HepG2 (cell line): ENCODE results near the gene KIRREL2. TPM values are rescaled to one million over a fixed set of nuclear protein-coding genes. Genes with fewer than 3 reads are reported as not detected.
A peak's percentile ranks its signal among the peaks of the same experiment; 100 is the strongest.

Experiments
- AHDC1 ChIP-seq: sonication (generic); formaldehyde crosslinking; IDR thresholded peaks from 2 replicates; pipeline ENCODE4 v1.5.1; 2020; ENCODE audit warnings: mild to moderate bottlenecking, missing genetic modification reagents, borderline replicate concordance
- AHR ChIP-seq: IDR thresholded peaks from 2 replicates; pipeline ENCODE4 v1.6.1; 2018; ENCODE audit warnings: missing genetic modification reagents, missing compliant biosample characterization
- ATM ChIP-seq: fragments of 450-650 bp; IDR thresholded peaks from 2 replicates; pipeline ENCODE4 v1.7.1; 2017; ENCODE audit warnings: mild to moderate bottlenecking, borderline replicate concordance
- ELF1 ChIP-seq: sonication (generic); formaldehyde crosslinking; IDR thresholded peaks from 2 replicates; pipeline ENCODE4 v1.4.0; 2020; ENCODE audit warnings: missing genetic modification reagents
- ESRRA ChIP-seq: sonication (generic); formaldehyde crosslinking; IDR thresholded peaks from 2 replicates; pipeline ENCODE4 v1.5.1; 2020; ENCODE audit warnings: mild to moderate bottlenecking, low read depth, missing genetic modification reagents
- HOXA5 ChIP-seq: sonication (generic); formaldehyde crosslinking; IDR thresholded peaks from 2 replicates; pipeline ENCODE4 v1.4.0; 2020; ENCODE audit warnings: missing genetic modification reagents
- PAX8 ChIP-seq: sonication (generic); formaldehyde crosslinking; IDR thresholded peaks from 2 replicates; pipeline ENCODE4 v1.8.0; 2022; ENCODE audit warnings: mild to moderate bottlenecking, missing genetic modification reagents, borderline replicate concordance
- RAD51 ChIP-seq: fragments of 450-650 bp; IDR thresholded peaks from 2 replicates; pipeline ENCODE4 v1.6.1; 2016; ENCODE audit warnings: borderline replicate concordance
- RELA ChIP-seq: sonication (generic); formaldehyde crosslinking; IDR thresholded peaks from 2 replicates; pipeline ENCODE4 v1.4.0; 2020; ENCODE audit warnings: missing genetic modification reagents
- RFXAP ChIP-seq: sonication (generic); formaldehyde crosslinking; IDR thresholded peaks from 2 replicates; pipeline ENCODE4 v1.4.0; 2020; ENCODE audit warnings: missing genetic modification reagents, borderline replicate concordance
- SP5 ChIP-seq: IDR thresholded peaks from 2 replicates; pipeline ENCODE4 v1.6.1; 2016; ENCODE audit warnings: low read depth, borderline replicate concordance
- YEATS2 ChIP-seq: sonication (generic); formaldehyde crosslinking; IDR thresholded peaks from 2 replicates; pipeline ENCODE4 v1.4.0; 2020; ENCODE audit warnings: missing genetic modification reagents, borderline replicate concordance
- YEATS4 ChIP-seq: sonication (generic); formaldehyde crosslinking; IDR thresholded peaks from 2 replicates; pipeline ENCODE4 v1.4.0; 2020; ENCODE audit warnings: missing genetic modification reagents, borderline replicate concordance
- ZFYVE20 ChIP-seq: sonication (generic); formaldehyde crosslinking; IDR thresholded peaks from 2 replicates; pipeline ENCODE4 v1.8.0; 2023; ENCODE audit warnings: low read depth, mild to moderate bottlenecking, moderate library complexity, missing genetic modification reagents, borderline replicate concordance
- ZNF816 ChIP-seq: sonication (generic); formaldehyde crosslinking; IDR thresholded peaks from 2 replicates; pipeline ENCODE4 v1.8.0; 2022; ENCODE audit warnings: missing genetic modification reagents, mild to moderate bottlenecking, borderline replicate concordance
- ZNF850 ChIP-seq: sonication (generic); formaldehyde crosslinking; conservative IDR thresholded peaks from 2 replicates; pipeline ENCODE4 v1.9.0; 2021; ENCODE audit warnings: mild to moderate bottlenecking, missing genetic modification reagents
- ZSCAN31 ChIP-seq: sonication (generic); formaldehyde crosslinking; IDR thresholded peaks from 2 replicates; pipeline ENCODE4 v1.5.0; 2020; ENCODE audit warnings: low read depth, mild to moderate bottlenecking, missing genetic modification reagents
- polyA plus RNA-seq, 8 experiments: library from polyadenylated mRNA; depleted of rRNA in 3 of 8; stranded (reverse) in 7 of 8; unstranded in 1 of 8; fragments of >200 nt; fragmentation: Illumina TruSeq in 4 of 8; extraction: Trizol in 4 of 8; gene quantifications; 2 replicates each; pipeline versions ENCODE4 v1.2.1 to v1.2.3, GENCODE V29; 2011 to 2016; ENCODE audit warnings: low read depth in 4 of 8, missing spikeins in 1 of 8, mixed read lengths in 1 of 8; ENCODE audit not compliant: insufficient read depth in 1 of 8
- total RNA-seq, 5 experiments: library from RNA; depleted of rRNA; stranded (reverse); fragments of >200 nt; fragmentation: Illumina TruSeq; extraction: Trizol; gene quantifications; 2 replicates each; pipeline ENCODE4 v1.2.3, GENCODE V29; 2016; ENCODE audit warnings: low read depth in 1 of 5
- TF ChIP-seq, protein P1 (sequence below): sonication (generic); formaldehyde crosslinking; IDR thresholded peaks from 2 replicates; pipeline ENCODE4 v1.8.1; 2023; ENCODE audit warnings: mild to moderate bottlenecking, moderate library complexity, missing genetic modification reagents
- TF ChIP-seq, protein P2 (sequence below): IDR thresholded peaks from 2 replicates; pipeline ENCODE4 v1.6.1; 2016; ENCODE audit warnings: missing biosample characterization, missing genetic modification reagents, low read depth
- TF ChIP-seq, protein P3 (sequence below): sonication (generic); formaldehyde crosslinking; IDR thresholded peaks from 2 replicates; pipeline ENCODE4 v1.5.0; 2020; ENCODE audit warnings: mild to moderate bottlenecking, missing genetic modification reagents, moderate library complexity

Gene KIRREL2
- total and polyA plus RNA-seq, 2 of the 13 experiments (the other 11 are each of a cell fraction or from before 2014, with no cell fraction given): 0.18 to 2.4 TPM

DNA sequence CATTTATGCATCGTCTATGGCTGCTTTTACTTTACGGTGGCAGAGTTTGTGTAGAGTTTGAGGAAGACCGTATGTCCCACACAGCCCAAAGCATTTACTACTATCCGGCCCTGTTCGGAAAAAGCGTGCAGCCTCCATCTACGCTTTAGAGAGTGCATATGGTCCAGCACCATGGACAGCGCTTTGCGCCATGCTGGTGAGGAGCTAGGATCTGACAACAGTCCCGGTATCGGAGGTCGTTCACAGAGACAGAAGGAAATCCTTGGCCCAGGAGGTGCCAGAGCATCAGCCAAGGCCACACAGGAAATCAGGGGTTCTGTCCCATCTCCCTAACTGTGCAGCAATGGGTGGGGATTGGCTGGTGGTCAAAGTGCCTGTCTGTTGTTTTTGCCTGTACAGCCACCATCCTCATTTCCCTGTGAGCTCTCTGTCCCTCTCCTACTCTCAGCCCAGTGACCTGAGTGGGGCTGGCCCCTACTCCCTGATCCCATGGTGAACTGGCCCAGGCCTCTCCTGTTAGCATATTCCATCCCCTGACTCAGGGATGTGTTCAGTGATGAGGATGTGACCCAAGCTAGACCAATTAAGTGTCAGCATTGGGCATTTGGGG, 27.9 kb upstream of the KIRREL2 start (continued):
- TF ChIP-seq AHDC1 (CRISPR knock-in tag): no peak
- TF ChIP-seq ZNF850 (CRISPR knock-in tag): no peak
- TF ChIP-seq, protein P1, sequence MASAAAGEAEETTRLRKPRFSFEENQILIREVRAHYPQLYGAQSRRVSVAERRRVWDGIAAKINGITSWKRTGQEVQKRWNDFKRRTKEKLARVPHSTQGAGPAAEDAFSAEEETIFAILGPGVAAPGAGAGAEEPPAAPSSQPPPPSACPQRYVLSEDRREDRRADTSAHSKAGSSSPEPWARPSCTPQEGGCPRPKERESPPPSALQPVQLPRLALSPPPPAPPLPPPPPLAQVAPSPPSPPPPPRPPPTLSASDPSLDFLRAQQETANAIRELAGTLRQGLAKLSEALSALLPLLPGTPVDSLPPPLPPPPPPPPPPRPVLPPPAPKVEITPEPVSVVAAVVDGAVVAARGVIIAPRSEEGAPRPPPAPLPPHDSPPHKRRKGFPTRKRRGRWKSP (CRISPR knock-in tag): peak; percentile 92; the same call in 1 of the 2 replicates
- 0 out of 2 replicates have a peak, but pooled peaks have one; percentile 36 for TF ChIP-seq YEATS4 (CRISPR knock-in tag)
- 0 out of 2 replicates have a peak, but pooled peaks have one; percentile 31 for TF ChIP-seq ELF1
- peak; percentile 74; the same call in 1 of the 2 replicates for TF ChIP-seq YEATS2 (CRISPR knock-in tag)
- TF ChIP-seq, protein P2, sequence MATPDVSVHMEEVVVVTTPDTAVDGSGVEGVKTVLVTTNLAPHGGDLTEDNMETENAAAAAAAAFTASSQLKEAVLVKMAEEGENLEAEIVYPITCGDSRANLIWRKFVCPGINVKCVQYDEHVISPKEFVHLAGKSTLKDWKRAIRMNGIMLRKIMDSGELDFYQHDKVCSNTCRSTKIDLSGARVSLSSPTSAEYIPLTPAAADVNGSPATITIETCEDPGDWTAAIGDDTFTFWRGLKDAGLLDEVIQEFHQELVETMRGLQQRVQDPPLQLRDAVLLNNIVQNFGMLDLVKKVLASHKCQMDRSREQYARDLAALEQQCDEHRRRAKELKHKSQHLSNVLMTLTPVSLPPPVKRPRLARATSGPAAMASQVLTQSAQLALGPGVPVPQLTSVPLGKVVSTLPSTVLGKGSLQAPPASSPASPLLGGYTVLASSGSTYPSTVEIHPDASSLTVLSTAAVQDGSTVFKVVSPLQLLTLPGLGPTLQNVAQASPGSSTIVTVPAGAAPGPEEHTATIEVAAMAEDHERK (CRISPR knock-in tag): no peak
- TF ChIP-seq RFXAP (CRISPR knock-in tag): 0 out of 2 replicates have a peak, but pooled peaks have one; percentile 55
- TF ChIP-seq RAD51: no peak
- peak; percentile 57; the same call in 1 of the 2 replicates for TF ChIP-seq SP5 (CRISPR knock-in tag)
- peak; percentile 36; the same call in 1 of the 2 replicates for TF ChIP-seq ZSCAN31 (CRISPR knock-in tag)
- no peak for TF ChIP-seq ATM
- TF ChIP-seq ZNF816 (CRISPR knock-in tag): no peak
- no peak; the same call in 1 of the 2 replicates for TF ChIP-seq PAX8
- TF ChIP-seq HOXA5 (CRISPR knock-in tag): peak; percentile 97
- peak; percentile 96; the same call in 1 of the 2 replicates for TF ChIP-seq AHR (CRISPR knock-in tag)
- 0 out of 2 replicates have a peak, but pooled peaks have one; percentile 38 for TF ChIP-seq RELA (CRISPR knock-in tag)
- TF ChIP-seq, protein P3, sequence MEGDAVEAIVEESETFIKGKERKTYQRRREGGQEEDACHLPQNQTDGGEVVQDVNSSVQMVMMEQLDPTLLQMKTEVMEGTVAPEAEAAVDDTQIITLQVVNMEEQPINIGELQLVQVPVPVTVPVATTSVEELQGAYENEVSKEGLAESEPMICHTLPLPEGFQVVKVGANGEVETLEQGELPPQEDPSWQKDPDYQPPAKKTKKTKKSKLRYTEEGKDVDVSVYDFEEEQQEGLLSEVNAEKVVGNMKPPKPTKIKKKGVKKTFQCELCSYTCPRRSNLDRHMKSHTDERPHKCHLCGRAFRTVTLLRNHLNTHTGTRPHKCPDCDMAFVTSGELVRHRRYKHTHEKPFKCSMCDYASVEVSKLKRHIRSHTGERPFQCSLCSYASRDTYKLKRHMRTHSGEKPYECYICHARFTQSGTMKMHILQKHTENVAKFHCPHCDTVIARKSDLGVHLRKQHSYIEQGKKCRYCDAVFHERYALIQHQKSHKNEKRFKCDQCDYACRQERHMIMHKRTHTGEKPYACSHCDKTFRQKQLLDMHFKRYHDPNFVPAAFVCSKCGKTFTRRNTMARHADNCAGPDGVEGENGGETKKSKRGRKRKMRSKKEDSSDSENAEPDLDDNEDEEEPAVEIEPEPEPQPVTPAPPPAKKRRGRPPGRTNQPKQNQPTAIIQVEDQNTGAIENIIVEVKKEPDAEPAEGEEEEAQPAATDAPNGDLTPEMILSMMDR: no peak
- no peak for TF ChIP-seq ESRRA
- peak; percentile 93; the same call in 1 of the 2 replicates for TF ChIP-seq ZFYVE20
